Epithelial cell of proximal tubule (primary cell): ENCODE data around the gene CDH12. TPM values are rescaled to one million over a fixed set of nuclear protein-coding genes. Genes with fewer than 3 reads are reported as not detected.

Source experiments
- DNase-seq: peaks from one replicate; pipeline ENCODE4 v3.0.0-alpha.2; 2011; ENCODE audit warnings: low read depth
- H3K4me3 ChIP-seq: 2 replicates; pipeline ENCODE4 v1.5.1; 2011; ENCODE audit warnings: low read depth, mild to moderate bottlenecking, low read length
- total RNA-seq: library from RNA; depleted of rRNA; stranded (reverse); fragments of >200 nt; gene quantifications from 2 replicates; pipeline ENCODE4 v1.2.3, GENCODE V29; 2015
- TF ChIP-seq, protein P1 (sequence below): conservative IDR thresholded peaks from 2 replicates; pipeline ENCODE4 v1.5.1; 2012; ENCODE audit warnings: low read depth, mild to moderate bottlenecking, low read length

Gene CDH12
- total RNA-seq, 1 donor from 2014 or later = not detected

DNA sequence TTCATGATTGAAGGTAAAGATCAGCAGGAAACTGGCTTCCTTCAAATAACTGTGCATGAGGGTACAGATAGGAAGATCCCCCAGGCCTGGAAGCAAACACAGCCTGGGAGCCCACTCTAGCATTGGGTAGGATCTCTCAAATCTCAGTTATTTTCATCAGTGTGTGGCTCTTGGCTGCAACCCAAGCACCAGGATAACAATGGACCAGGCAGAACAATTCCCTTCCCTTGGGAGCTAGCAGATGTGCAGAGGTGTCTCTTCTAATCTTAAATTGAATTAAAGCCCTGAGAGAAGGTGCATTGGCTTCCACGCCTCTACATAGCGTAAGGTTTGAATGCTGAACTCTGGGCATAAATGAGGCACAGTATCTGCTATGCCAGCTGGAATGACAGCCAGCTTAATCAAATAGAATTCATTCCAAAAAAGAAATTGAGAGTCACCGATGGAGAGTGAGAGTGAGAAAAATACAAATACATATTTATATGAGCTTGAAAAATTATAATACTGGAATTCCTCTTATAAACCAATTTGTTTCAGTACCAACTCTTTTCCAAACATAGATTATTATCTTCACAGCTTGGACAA lies 957.3 kb downstream of the CDH12 start:
- H3K4me3 ChIP-seq = no peak overlapping the region
- no peak for DNase-seq
- TF ChIP-seq, protein P1, sequence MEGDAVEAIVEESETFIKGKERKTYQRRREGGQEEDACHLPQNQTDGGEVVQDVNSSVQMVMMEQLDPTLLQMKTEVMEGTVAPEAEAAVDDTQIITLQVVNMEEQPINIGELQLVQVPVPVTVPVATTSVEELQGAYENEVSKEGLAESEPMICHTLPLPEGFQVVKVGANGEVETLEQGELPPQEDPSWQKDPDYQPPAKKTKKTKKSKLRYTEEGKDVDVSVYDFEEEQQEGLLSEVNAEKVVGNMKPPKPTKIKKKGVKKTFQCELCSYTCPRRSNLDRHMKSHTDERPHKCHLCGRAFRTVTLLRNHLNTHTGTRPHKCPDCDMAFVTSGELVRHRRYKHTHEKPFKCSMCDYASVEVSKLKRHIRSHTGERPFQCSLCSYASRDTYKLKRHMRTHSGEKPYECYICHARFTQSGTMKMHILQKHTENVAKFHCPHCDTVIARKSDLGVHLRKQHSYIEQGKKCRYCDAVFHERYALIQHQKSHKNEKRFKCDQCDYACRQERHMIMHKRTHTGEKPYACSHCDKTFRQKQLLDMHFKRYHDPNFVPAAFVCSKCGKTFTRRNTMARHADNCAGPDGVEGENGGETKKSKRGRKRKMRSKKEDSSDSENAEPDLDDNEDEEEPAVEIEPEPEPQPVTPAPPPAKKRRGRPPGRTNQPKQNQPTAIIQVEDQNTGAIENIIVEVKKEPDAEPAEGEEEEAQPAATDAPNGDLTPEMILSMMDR = no peak

DNA sequence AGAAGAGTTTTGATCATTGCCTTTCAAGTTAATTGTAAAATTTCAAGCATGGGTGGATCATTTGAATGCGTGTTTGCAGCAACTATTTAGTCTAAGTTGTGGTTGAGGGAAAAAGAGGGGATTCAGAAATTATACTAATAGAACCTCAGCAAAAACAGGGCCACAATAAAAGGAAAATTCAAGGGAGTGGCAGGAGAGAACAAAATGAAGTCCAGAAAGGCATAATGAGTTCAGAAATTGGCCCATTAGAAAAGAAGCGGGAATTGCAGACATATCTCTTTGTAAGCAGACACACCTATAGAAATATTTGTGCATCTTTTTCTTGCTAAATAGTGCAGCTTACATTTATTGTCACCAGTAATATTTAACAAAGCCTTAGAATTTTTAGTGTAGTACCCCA lies 960.0 kb downstream of the CDH12 start:
- DNase-seq = no peak
- TF ChIP-seq, protein P1 = no peak
- no peak overlapping the region for H3K4me3 ChIP-seq

DNA sequence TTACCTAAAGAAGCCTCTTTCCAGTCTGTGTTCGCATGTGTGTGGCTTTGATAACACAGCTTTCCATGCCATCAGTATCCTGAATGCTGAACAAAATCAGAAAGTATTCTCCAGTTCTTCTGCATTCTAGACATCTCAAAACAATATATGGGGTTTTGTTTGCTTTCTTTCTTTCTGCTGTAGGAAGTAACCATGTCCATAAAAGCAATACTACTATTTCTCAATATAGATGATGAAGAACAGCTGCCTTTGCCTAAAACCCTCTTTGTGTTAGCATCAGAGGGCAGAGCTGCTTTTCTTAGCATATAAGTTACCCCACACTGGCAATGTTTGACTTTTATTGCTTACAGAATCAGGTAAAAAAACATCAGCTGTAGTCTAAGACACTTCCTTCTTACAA lies 963.6 kb downstream of the CDH12 start:
- DNase-seq = no peak
- TF ChIP-seq, protein P1 = no peak
- no peak overlapping the region for H3K4me3 ChIP-seq

DNA sequence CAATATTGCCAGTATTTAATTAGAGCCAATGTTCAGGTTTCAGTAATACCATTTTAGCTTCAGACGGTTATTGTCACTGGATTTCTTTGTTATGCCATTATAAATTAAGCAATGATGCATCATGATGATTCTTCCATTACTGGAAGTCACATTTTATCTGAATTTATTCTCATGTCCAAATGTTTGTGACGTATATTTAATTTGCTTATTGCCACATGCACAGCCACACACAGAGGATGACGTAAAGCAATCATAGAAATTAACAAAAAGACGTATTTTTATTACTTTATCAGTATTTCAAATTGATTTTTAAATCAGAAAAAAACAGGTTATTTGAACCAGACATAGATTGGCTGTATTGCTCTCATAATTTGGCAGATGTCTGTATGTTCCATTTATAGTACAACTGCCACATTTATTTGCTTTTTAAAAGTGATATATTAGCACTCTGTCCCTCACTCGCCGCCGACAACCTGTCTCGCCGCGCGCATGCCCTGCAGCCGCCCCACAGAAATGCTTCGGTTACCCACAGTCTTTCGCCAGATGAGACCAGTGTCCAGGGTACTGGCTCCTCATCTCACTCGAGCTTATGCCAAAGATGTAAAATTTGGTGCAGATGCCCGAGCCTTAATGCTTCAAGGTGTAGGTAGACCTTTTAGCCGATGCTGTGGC lies 970.9 kb downstream of the CDH12 start:
- DNase-seq = no peak
- H3K4me3 ChIP-seq = no peak overlapping the region
- TF ChIP-seq, protein P1 = no peak

DNA sequence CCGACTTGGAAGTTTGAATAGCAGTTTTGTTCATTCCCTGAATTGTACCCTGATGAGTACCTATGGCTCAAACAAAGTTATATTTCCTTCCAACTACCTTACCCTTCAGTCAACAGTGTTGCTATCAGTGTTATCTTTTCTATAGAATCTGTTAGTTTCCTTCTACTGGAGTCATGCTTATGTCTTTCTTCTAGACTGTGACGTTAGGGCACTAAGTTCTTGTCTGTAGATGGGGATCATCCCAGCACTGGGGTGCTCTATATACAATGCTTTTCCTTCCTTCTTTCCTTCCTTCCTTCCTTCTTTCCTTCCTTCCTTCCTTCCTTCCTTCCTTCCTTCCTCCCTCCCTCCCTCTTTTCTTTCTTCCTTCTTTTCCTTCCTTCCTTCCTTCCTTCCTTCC lies 973.0 kb downstream of the CDH12 start:
- TF ChIP-seq, protein P1 = no peak
- DNase-seq = no peak

DNA sequence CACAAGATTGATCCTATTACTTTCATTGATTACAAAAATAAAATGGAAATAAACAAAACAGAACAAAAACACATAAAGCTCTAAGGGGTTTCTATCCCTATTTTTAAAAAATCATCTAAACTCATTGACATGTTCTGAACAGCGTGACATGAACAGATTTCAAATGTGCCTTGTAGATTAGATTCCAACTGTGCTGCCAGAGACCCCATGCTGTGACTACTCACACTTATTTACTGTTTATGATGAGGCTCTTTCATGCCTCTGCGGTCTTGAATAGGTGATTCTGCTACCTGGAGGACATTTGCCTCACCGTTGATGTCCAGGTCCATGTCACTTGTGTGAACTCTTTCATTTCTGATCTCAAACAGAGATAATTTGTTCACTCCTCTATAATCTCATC lies 990.2 kb downstream of the CDH12 start:
- DNase-seq = no peak
- TF ChIP-seq, protein P1 = no peak
- no peak overlapping the region for H3K4me3 ChIP-seq

More for the DNA sequence above, 973.0 kb downstream of the CDH12 start:
- H3K4me3 ChIP-seq = no peak overlapping the region

DNA sequence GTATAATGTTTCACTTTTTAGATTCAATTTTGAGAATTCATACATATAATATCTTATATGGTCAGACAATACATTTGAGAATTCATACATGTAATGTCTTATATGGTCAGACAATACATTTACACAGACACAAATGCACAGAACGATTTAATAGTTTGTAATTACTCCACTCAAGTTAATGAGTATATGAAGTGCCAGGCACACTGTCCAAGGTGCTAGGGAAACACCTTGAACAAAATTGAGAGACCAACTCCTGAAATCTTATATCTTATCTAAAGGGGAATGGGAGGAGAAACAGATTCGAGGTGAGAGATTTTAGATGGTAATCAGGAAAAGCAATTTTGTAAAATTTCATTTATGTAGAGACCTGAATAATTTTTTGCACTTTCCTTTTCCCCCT lies 994.7 kb downstream of the CDH12 start:
- no peak for DNase-seq
- TF ChIP-seq, protein P1 = no peak
- H3K4me3 ChIP-seq = no peak overlapping the region
